Measurements from ENCODE around the gene TOMM22. TPM values are rescaled to one million over a fixed set of nuclear protein-coding genes. Genes with fewer than 3 reads are reported as not detected.

TOMM22 gene
- total RNA-seq, 4 donors from 2014 or later, result 39.4 to 61.3 (median 45.8) TPM

DNA sequence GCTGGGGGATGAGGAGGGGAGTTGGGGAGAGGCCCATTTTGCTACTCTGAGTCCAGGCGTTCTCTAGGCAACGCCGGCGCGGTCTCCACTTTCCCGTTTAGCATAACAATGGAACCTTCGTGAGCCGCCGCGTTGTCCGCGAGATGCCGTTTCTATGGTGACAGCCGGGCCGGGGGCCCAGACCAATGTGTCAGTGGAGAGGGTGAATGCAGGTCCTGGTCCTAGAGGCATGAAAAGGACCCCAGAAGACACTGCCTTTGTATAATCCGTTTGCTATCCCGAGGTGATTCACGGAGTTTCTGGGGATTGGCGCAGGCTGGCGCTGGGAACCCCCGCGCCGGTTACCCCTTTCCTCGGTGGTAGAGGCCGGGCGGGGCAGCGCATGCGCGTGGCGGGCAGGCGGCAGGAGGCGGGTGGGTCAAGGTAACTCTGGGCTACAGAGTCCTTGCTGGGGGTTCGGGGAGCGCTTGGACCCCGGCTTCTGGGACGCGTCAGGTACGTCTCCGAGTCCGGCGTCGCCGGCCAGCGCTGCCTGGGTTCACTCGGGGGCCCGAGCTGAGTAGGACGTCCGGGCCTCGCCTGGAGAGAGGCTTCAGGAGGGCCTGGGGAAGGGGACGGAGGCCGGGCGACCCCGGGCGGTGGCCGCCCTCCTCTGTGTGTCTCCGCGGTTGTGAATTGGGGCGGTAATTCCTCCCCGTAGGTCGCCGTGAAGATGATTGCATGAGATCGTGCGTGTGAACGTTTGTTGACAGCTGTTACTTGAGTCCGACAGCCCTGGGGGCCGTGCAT, 25.3 kb upstream of the TOMM22 start, which contains the start of the genes CBY1 and FAM227A:
Gene CBY1, plus strand, starts transcription at position 383 of the 789 bp plus-strand sequence. CDS start 11,417 bp downstream, outside the sequence.
Gene FAM227A, minus strand, starts transcription at position 137 of the 789 bp plus-strand sequence. CDS start 6,224 bp downstream, outside the sequence.
- DNase-seq, result peak; percentile 86 to 89
- TF ChIP-seq POLR2A (IDR thresholded peaks at IDR 0.05), result peak in 1 of 2 donors; percentile 72
- TF ChIP-seq, protein P1, sequence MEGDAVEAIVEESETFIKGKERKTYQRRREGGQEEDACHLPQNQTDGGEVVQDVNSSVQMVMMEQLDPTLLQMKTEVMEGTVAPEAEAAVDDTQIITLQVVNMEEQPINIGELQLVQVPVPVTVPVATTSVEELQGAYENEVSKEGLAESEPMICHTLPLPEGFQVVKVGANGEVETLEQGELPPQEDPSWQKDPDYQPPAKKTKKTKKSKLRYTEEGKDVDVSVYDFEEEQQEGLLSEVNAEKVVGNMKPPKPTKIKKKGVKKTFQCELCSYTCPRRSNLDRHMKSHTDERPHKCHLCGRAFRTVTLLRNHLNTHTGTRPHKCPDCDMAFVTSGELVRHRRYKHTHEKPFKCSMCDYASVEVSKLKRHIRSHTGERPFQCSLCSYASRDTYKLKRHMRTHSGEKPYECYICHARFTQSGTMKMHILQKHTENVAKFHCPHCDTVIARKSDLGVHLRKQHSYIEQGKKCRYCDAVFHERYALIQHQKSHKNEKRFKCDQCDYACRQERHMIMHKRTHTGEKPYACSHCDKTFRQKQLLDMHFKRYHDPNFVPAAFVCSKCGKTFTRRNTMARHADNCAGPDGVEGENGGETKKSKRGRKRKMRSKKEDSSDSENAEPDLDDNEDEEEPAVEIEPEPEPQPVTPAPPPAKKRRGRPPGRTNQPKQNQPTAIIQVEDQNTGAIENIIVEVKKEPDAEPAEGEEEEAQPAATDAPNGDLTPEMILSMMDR (IDR thresholded peaks at IDR 0.05), result peak in 1 of 6 experiments; percentile 7
- peak within 1 kb of the TSS; percentile 87 to 97 (median 91) for H3K27ac ChIP-seq
- H3K4me1 ChIP-seq, result peaks cover 9 to 13% of the 10 kb centered on the region in 2 donors
- no peaks in the 10 kb centered on the region for H3K9me3 ChIP-seq
- H3K27me3 ChIP-seq, result no peaks in the 10 kb centered on the region
- peaks cover 3 to 5% of the 10 kb centered on the region in 2 donors for H3K36me3 ChIP-seq
- 0 to 2% methylated on average over 37 to 38 of the region's 66 CpGs for WGBS, 2 donors
- intact Hi-C loops (cut with DNase I), result no loop called here
- H3K4me3 ChIP-seq (replicated peaks in 1 of 3), result peak within 1 kb of the TSS; percentile 64 to 77 (median 65)

DNA sequence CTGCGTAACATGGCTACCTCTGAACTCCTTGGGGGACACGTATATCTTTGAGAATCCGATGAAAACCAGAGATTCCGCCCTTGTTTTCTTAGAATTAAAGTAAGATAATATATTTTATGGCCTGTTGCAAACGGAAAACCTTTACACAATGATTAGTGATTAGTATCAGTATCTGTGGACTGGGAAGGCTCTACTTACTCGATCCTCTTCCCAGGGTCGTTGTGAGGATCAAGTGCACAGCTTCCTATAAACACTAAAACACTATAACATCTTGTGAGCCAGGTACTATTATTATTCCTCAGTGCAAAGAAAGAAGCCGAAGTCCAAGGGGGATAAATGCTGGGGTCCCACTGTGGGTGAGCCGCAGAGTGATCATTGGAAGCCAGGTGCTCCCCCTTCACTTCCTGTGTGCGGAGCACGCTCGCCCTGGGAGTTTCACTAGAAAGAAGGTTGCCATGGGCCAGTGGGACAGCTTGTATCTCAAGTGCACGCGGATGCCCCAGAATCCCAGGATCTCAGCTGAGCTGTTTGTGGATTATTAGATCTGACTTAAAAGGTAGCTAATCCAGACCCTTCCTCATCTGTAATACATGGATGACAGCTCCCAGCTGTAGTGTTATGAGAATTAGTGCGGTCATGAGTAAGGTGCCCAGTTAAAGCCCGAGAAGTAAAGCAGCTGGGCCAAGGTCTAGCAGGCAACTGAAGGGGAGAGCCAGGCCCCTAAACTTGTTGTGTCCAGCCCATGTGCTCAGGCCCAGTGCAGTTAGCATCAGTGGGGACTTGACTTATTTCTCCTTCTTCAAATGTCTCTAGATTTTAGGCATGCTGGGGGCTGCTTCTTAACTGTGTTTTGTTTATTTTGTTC, 24.5 kb upstream of the TOMM22 start:
- no peaks in the 10 kb centered on the region for H3K9me3 ChIP-seq
- peak overlapping the region in 2 of 3 donors; percentile 87 to 97 for H3K27ac ChIP-seq
- peak overlapping the region; percentile 64 to 77 (median 65) for H3K4me3 ChIP-seq (replicated peaks in 1 of 3)
- H3K27me3 ChIP-seq, result no peaks in the 10 kb centered on the region
- WGBS, 2 donors, result 9 to 14% methylated on average over 16 of the region's 16 CpGs
- TF ChIP-seq, protein P1 (IDR thresholded peaks at IDR 0.05), result no peak
- no peak for TF ChIP-seq POLR2A (IDR thresholded peaks at IDR 0.05)
- H3K4me1 ChIP-seq, result peaks cover 9 to 13% of the 10 kb centered on the region in 2 donors
- peak; percentile 12 to 14 for DNase-seq
- intact Hi-C loops (cut with DNase I), result no loop called here
- H3K36me3 ChIP-seq, result peaks cover 3 to 5% of the 10 kb centered on the region in 2 donors

DNA sequence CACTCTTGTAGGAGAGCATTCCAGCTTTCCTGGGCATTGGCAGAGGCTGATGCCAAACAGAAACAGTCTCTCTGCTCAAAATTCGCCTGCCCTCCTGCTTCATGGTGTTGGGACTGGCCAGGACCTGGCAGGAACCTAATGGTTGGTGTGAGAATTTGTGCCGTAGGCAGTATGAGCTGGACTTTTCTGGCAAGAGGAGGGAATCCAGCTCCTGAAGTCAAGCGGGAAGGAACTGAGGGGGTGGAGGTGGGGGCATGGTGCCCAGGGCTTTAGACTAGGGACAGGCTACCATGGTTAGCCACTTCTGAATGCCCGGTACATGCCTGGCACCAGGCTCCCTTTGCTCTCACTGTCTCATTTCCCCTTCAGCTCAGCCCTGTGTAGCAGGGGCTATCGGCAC, 6.9 kb upstream of the TOMM22 start:
- no peak for TF ChIP-seq POLR2A (IDR thresholded peaks at IDR 0.05)
- TF ChIP-seq, protein P1 (IDR thresholded peaks at IDR 0.05), result no peak
- intact Hi-C loops (cut with DNase I), result no loop called here
- Histone ChIP-seq H3K4me3 (replicated peaks in 1 of 3) (no peak overlapping the region), H3K4me1 (no peaks in the 10 kb centered on the region), H3K27ac (no peak overlapping the region), H3K36me3 (peaks cover 9 to 21% of the 10 kb centered on the region in 2 donors), H3K27me3 (no peaks in the 10 kb centered on the region), H3K9me3 (no peaks in the 10 kb centered on the region)
- WGBS, 2 donors, result 80 to 88% methylated on average over 5 of the region's 5 CpGs
- DNase-seq, result peak in 1 of 2 donors; percentile 2

DNA sequence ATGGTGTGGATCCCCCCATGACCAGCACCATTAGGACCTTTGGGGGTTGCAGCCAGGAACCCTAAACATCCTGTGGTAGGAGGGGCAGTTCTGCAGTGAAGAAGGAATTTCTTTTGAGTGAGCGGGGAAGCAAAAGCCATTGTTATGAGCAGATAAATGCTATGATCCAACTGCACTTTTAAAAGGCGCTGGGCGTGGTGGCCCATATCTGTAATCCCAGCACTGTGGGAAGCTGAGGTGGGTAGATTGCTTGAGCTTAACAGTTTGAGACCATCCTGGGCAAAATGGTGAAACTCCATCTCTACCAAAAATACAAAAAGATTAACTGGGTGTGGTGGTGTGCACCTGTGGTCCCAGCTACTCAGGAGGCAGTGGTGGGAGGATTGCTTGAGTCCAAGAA, 5.9 kb upstream of the TOMM22 start:
- Histone ChIP-seq H3K36me3 (peaks cover 8 to 20% of the 10 kb centered on the region in 2 donors), H3K4me3 (replicated peaks in 1 of 3) (no peak overlapping the region), H3K27me3 (no peaks in the 10 kb centered on the region), H3K9me3 (no peaks in the 10 kb centered on the region), H3K27ac (no peak overlapping the region), H3K4me1 (no peaks in the 10 kb centered on the region)
- DNase-seq, result no peak
- 93 to 100% methylated on average over 3 of the region's 3 CpGs for WGBS, 2 donors
- no peak for TF ChIP-seq POLR2A (IDR thresholded peaks at IDR 0.05)
- TF ChIP-seq, protein P1 (IDR thresholded peaks at IDR 0.05), result no peak
- intact Hi-C loops (cut with DNase I), result no loop called here

All from thyroid gland (tissue), 4 donors.